Loucy (cell line): ENCODE results near the gene INPP4B.
"Not testable (repeated sequence)": the region's sequence is repeated elsewhere in the genome, so short reads cannot be mapped to it uniquely, and the experiment has no call there.

Experiments used
- H2AFZ ChIP-seq: fragments of 200-600 bp; sonication (generic); 2 replicates; pipeline ENCODE4 v1.6.0; 2016; ENCODE audit warnings: antibody characterized with exemption, mild to moderate bottlenecking, low read length, moderate library complexity
- H3F3A ChIP-seq: fragments of 200-600 bp; 2 replicates; pipeline ENCODE4 v1.6.0; 2016; ENCODE audit warnings: antibody characterized with exemption, low read depth, mild to moderate bottlenecking
- H3K27me3 ChIP-seq: fragments of 200-600 bp; sonication (generic); 2 replicates; pipeline ENCODE4 v1.6.1; 2014; ENCODE audit warnings: low read length, mild to moderate bottlenecking; ENCODE audit not compliant: insufficient read depth, poor library complexity, severe bottlenecking
- H3K36me3 ChIP-seq: fragments of 200-600 bp; sonication (generic); 2 replicates; pipeline ENCODE4 v1.6.1; 2016; ENCODE audit warnings: low read length; ENCODE audit not compliant: insufficient read depth
- H3K4me1 ChIP-seq: fragments of 200-600 bp; sonication (generic); 2 replicates; pipeline ENCODE4 v1.5.1; 2014; ENCODE audit warnings: low read length, mild to moderate bottlenecking; ENCODE audit not compliant: insufficient read depth, poor library complexity, severe bottlenecking
- H3K4me2 ChIP-seq: fragments of 200-600 bp; sonication (generic); 2 replicates; pipeline ENCODE4 v1.6.0; 2014; ENCODE audit warnings: antibody characterized with exemption, low read length, low read depth, mild to moderate bottlenecking; ENCODE audit not compliant: poor library complexity, severe bottlenecking
- H3K4me3 ChIP-seq: fragments of 200-600 bp; sonication (generic); 2 replicates; pipeline ENCODE4 v1.5.1; 2014; ENCODE audit warnings: low read length, mild to moderate bottlenecking, mixed read lengths; ENCODE audit not compliant: poor library complexity, severe bottlenecking
- H3K79me2 ChIP-seq: fragments of 200-600 bp; sonication (generic); 2 replicates; pipeline ENCODE4 v1.6.1; 2014; ENCODE audit warnings: low read length; ENCODE audit not compliant: insufficient read depth
- H3K9ac ChIP-seq: fragments of 200-600 bp; sonication (generic); 2 replicates; pipeline ENCODE4 v1.6.0; 2014; ENCODE audit warnings: mild to moderate bottlenecking, low read depth, low read length, moderate library complexity; ENCODE audit not compliant: poor library complexity, severe bottlenecking
- H3K9me2 ChIP-seq: fragments of 200-600 bp; sonication (generic); replicated peaks from 2 replicates; pipeline ENCODE4 v1.6.1; 2016; ENCODE audit warnings: low read depth, low read length, mixed read lengths
- H3K9me3 ChIP-seq: fragments of 200-600 bp; sonication (generic); 2 replicates; pipeline ENCODE4 v1.6.1; 2014; ENCODE audit warnings: mild to moderate bottlenecking, antibody characterized with exemption, low read length, low read depth; ENCODE audit not compliant: insufficient read depth
- H4K20me1 ChIP-seq: fragments of 200-600 bp; sonication (generic); 2 replicates; pipeline ENCODE4 v1.6.0; 2014; ENCODE audit warnings: antibody characterized with exemption, low read length, mild to moderate bottlenecking; ENCODE audit not compliant: insufficient read depth, poor library complexity, severe bottlenecking
- EZH2phosphoT487 ChIP-seq: fragments of 200-600 bp; IDR thresholded peaks from 2 replicates; pipeline ENCODE4 v1.6.1; 2018; ENCODE audit warnings: antibody characterized with exemption, mild to moderate bottlenecking, moderate library complexity, borderline replicate concordance
- TF ChIP-seq, protein P1 (sequence below): fragments of 200-600 bp; sonication (generic); conservative IDR thresholded peaks from 2 replicates; pipeline ENCODE4 v1.5.1; 2014; ENCODE audit warnings: mild to moderate bottlenecking, antibody characterized with exemption, low read length

The INPP4B gene

DNA sequence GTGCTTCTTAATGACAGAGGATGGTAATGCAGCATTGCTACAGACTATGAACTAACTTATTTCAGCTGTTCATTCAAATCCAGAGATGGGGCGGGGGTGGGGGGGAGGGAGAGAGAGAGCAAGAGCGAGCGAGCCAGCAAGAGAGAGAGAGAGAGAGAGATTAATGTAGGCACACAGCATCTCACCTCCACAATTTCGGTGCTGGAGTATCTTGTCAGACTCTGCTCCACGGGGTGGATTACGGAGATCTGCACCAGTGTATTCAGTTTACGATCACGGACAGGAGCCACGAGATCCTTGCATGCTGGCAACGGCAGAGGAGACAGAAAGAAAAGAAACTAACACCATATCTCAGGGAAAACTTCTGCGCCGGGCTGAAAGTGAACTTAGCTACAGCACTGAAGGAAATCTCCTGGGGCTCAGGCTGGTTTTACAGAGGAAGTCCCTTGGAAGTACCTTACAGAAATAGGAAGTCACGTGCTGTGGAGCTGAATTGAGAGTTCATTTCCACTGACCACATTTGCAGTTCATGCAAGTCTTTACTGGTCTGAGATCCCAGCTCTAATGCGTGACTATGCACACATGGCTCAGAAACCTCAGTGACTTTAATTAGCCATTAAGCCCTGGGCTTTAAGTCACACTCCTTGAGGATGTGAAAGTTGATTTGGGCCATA is 440.9 kb downstream of the INPP4B start:
- Histone ChIP-seq H3F3A (peaks cover 12% of the 10 kb centered on the region), H3K9me2 (no peaks in the 10 kb centered on the region), H2AFZ (peak overlapping the region; percentile 67; the same call in 1 of the 2 replicates), H3K9ac (peak overlapping the region; percentile 78), H3K27me3 (no peaks in the 10 kb centered on the region), H3K4me1 (peaks cover 81% of the 10 kb centered on the region), H3K4me2 (peak overlapping the region; percentile 92), H4K20me1 (peaks cover 5% of the 10 kb centered on the region), H3K79me2 (peaks cover 44% of the 10 kb centered on the region), H3K9me3 (no peaks in the 10 kb centered on the region), H3K4me3 (peak overlapping the region; percentile 77), H3K36me3 (no peaks in the 10 kb centered on the region)
- TF ChIP-seq EZH2phosphoT487: no peak

DNA sequence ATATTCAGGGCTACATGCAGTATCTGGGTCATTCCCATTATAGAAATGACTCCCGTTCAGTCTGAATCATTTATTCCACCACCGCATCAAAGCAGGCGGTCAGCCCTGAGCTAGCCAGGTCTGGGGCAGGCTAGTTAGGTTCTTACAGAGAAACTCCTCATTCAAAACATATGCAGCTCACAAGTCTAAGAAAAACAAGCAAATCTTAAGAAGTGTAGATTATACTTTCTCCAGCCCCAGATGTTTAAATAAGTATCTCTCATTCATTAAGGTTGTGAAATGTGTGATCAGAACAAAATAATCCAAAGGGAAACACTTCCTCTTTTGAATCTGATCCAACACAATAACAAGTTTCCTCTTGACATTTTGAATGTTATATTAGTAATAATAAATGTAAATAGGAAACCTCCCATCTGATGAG is 441.9 kb downstream of the INPP4B start:
- TF ChIP-seq, protein P1, sequence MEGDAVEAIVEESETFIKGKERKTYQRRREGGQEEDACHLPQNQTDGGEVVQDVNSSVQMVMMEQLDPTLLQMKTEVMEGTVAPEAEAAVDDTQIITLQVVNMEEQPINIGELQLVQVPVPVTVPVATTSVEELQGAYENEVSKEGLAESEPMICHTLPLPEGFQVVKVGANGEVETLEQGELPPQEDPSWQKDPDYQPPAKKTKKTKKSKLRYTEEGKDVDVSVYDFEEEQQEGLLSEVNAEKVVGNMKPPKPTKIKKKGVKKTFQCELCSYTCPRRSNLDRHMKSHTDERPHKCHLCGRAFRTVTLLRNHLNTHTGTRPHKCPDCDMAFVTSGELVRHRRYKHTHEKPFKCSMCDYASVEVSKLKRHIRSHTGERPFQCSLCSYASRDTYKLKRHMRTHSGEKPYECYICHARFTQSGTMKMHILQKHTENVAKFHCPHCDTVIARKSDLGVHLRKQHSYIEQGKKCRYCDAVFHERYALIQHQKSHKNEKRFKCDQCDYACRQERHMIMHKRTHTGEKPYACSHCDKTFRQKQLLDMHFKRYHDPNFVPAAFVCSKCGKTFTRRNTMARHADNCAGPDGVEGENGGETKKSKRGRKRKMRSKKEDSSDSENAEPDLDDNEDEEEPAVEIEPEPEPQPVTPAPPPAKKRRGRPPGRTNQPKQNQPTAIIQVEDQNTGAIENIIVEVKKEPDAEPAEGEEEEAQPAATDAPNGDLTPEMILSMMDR: no peak
- no peak for TF ChIP-seq EZH2phosphoT487
- no peaks in the 10 kb centered on the region for H3K36me3 ChIP-seq
- H3K4me2 ChIP-seq: peak overlapping the region; percentile 92
- peaks cover 83% of the 10 kb centered on the region for H3K4me1 ChIP-seq
- H2AFZ ChIP-seq: no peak overlapping the region
- no peaks in the 10 kb centered on the region for H3K9me3 ChIP-seq
- H3K27me3 ChIP-seq: no peaks in the 10 kb centered on the region
- peaks cover 53% of the 10 kb centered on the region for H3K79me2 ChIP-seq
- H4K20me1 ChIP-seq: peaks cover 5% of the 10 kb centered on the region
- peaks cover 12% of the 10 kb centered on the region for H3F3A ChIP-seq
- no peaks in the 10 kb centered on the region for H3K9me2 ChIP-seq
- peak overlapping the region; percentile 78 for H3K9ac ChIP-seq
- peak overlapping the region; percentile 77 for H3K4me3 ChIP-seq

DNA sequence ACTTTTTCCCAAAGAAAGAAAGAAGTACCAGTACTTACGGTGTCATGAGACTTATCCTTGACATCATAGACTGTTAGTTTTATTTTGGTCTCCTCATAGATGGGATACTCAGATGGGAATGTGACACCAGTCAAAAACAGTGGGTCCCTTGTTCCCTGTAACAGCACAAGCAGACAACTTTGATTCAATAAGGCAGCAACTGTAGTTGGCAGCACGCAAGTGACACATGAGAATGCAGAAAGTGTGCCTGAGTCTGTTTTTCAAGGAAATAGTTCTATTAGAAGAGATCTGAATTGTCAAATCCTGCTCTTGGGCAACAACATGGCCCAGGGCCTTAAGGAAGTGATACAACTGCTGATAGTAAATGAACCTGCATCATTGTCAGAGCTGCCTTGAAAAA is 443.2 kb downstream of the INPP4B start:
- Histone ChIP-seq H3K9me3 (no peaks in the 10 kb centered on the region), H3K36me3 (no peaks in the 10 kb centered on the region), H3F3A (peaks cover 12% of the 10 kb centered on the region), H4K20me1 (peaks cover 5% of the 10 kb centered on the region), H3K9ac (peak overlapping the region; percentile 78), H3K4me2 (peak overlapping the region; percentile 92), H3K4me1 (peaks cover 80% of the 10 kb centered on the region), H3K27me3 (no peaks in the 10 kb centered on the region), H3K79me2 (peaks cover 64% of the 10 kb centered on the region), H3K9me2 (no peaks in the 10 kb centered on the region), H2AFZ (no peak overlapping the region), H3K4me3 (peak overlapping the region; percentile 77)
- TF ChIP-seq, protein P1: no peak
- TF ChIP-seq EZH2phosphoT487: no peak

DNA sequence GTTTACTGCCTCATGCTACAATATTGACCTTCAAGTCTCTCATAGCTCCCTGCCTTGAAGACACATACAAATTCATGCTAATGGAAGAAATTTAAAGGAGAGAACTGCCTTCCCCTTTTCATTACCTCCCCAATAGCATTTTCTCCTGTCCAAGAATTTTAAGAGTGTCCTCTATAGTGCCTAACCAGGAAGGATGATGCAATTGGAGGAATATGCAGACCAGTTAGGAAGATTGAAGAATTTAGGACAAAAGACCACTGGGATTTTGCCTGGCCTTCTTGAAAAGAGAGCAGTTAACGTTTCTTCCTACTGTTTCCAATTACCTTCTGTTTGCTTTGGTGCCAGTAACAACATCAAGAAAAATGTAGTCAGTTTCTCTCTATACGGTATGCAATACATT is 443.9 kb downstream of the INPP4B start:
- peaks cover 72% of the 10 kb centered on the region for H3K79me2 ChIP-seq
- no peaks in the 10 kb centered on the region for H3K9me3 ChIP-seq
- no peaks in the 10 kb centered on the region for H3K9me2 ChIP-seq
- H3K4me1 ChIP-seq: peaks cover 76% of the 10 kb centered on the region
- peak overlapping the region; percentile 92 for H3K4me2 ChIP-seq
- H3K9ac ChIP-seq: peak overlapping the region; percentile 78
- H3F3A ChIP-seq: peaks cover 12% of the 10 kb centered on the region
- peak overlapping the region; percentile 77 for H3K4me3 ChIP-seq
- H3K36me3 ChIP-seq: no peaks in the 10 kb centered on the region
- TF ChIP-seq, protein P1: no peak
- no peak for TF ChIP-seq EZH2phosphoT487
- H4K20me1 ChIP-seq: peaks cover 5% of the 10 kb centered on the region
- no peak overlapping the region; the same call in 1 of the 2 replicates for H2AFZ ChIP-seq
- H3K27me3 ChIP-seq: no peaks in the 10 kb centered on the region

DNA sequence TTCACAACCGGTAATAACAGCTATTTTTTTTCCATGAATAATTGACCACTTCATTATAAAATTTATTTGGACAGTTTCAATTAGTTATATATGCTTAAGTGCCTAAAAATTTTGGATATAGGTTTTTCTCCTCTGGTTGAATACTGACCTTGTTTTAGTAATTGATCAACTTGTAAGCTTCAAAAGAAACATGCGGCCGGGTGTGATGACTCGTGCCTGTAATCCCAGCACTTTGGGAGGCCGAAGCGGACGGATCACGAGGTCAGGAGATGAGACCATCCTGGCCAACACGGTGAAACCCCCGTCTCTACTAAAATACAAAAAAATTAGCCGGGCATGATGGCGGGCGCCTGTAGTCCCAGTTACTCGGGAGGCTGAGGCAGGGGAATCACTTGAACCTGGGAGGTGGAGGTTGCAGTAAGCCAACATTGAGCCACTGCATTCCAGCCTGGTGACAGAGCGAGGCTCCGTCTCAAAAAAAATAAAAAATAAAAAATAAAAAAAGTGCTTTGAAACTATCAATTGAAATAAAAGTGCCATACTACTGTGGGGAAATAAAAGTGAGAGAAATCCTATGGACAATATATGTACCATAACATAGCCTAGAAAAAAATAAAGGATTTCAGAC is 448.6 kb downstream of the INPP4B start:
- H2AFZ ChIP-seq, H3K36me3 ChIP-seq, H3K27me3 ChIP-seq, H3K9me2 ChIP-seq, H3K9me3 ChIP-seq, H4K20me1 ChIP-seq, H3F3A ChIP-seq: not testable (repeated sequence)
- Histone ChIP-seq H3K9ac (peak overlapping the region; percentile 34), H3K4me3 (peak overlapping the region; percentile 58), H3K4me2 (peak overlapping the region; percentile 79), H3K4me1 (peaks cover 75% of the 10 kb centered on the region), H3K79me2 (peaks cover 98% of the 10 kb centered on the region)
